Sigmoid colon (tissue), 7 donors: ENCODE measurements around the gene CITED2. TPM values are rescaled to one million over a fixed set of nuclear protein-coding genes. Genes with fewer than 3 reads are reported as not detected.

Source experiments
- DNase-seq: peaks from one replicate; pipeline ENCODE4 v3.0.0-alpha.2; 2019
- H3K27ac ChIP-seq, 4 donors: fragments of 200-600 bp; sonication (generic); one replicate each; pipeline ENCODE4 v1.5.1; 2016 to 2019; ENCODE audit warnings: mild to moderate bottlenecking in 1 of 4
- H3K27me3 ChIP-seq, 3 donors: fragments of 200-600 bp; sonication (generic); one replicate each; pipeline ENCODE4 v1.5.1; 2019; ENCODE audit warnings: mild to moderate bottlenecking in 1 of 3
- H3K36me3 ChIP-seq, 4 donors: fragments of 200-600 bp; sonication (generic); one replicate each; pipeline ENCODE4 v1.5.1; 2016 to 2019
- H3K4me1 ChIP-seq, 4 donors: fragments of 200-600 bp; sonication (generic); one replicate each; pipeline ENCODE4 v1.5.1; 2017 to 2019
- H3K4me3 ChIP-seq, 4 donors: fragments of 200-600 bp; sonication (generic); one replicate each; pipeline ENCODE4 v1.5.1; 2017 to 2019; ENCODE audit warnings: mild to moderate bottlenecking in 2 of 4, moderate library complexity in 1 of 4
- H3K9me3 ChIP-seq, 4 donors: fragments of 200-600 bp in 3 of 4; sonication (generic) in 3 of 4; one replicate each; pipeline versions ENCODE4 v1.5.1 to v1.6.1; 2013 to 2019
- CTCF ChIP-seq, 4 experiments: fragments of 450-650 bp in 3 of 4; fragments of 200-600 bp in 1 of 4; IDR thresholded peaks; one replicate each; pipeline ENCODE4 v1.5.1; 2016 to 2019; ENCODE audit warnings: antibody characterized with exemption in 4 of 4, mild to moderate bottlenecking in 3 of 4, moderate library complexity in 2 of 4
- EP300 ChIP-seq, 4 donors: sonication (generic); formaldehyde crosslinking; IDR thresholded peaks; one replicate each; pipeline ENCODE4 v1.6.1; 2017; ENCODE audit warnings: antibody characterized with exemption in 4 of 4
- POLR2A ChIP-seq, 2 donors: fragments of 450-650 bp; IDR thresholded peaks; one replicate each; pipeline ENCODE4 v1.6.1; 2016; ENCODE audit warnings: antibody characterized with exemption in 2 of 2, mild to moderate bottlenecking in 2 of 2, moderate library complexity in 2 of 2
- POLR2AphosphoS5 ChIP-seq, 4 donors: sonication (generic); formaldehyde crosslinking; IDR thresholded peaks; one replicate each; pipeline ENCODE4 v1.6.1; 2017; ENCODE audit warnings: antibody characterized with exemption in 4 of 4
- WGBS, 2 donors: extraction: QIAGEN DNeasy Blood & Tissue Kit; methylation state at CpG; one replicate each; pipeline ENCODE4 v1.1.7; 2013; 5-methylcytosine and 5-hydroxymethylcytosine counted together
- intact Hi-C: fragments of 100-400 bp; cut with DNase I; formaldehyde crosslinking; loops from one replicate; pipeline ENCODE4 v1.15.1; 2023
- polyA plus RNA-seq, 3 donors: library from polyadenylated mRNA; stranded (reverse); fragments of 200-250 nt; gene quantifications; one replicate each; pipeline ENCODE4 v1.2.3, GENCODE V29; 2013
- total RNA-seq, 4 donors: library from RNA; depleted of rRNA; stranded (reverse); fragments of >200 nt; gene quantifications; one replicate each; pipeline ENCODE4 v1.1.0, GENCODE V29; 2016
- donor health status: healthy with polysubstance abuse.
- donor health status: Bipolar disorder and iron deficiency.
- donor health status: healthy.

CITED2 gene
- total and polyA plus RNA-seq, 7 donors, result 26.4 to 182 (median 71.7) TPM

- Histone ChIP-seq H3K4me1 (no peaks in the 10 kb centered on the region), H3K4me3 (no peak overlapping the region), H3K27me3 (no peaks in the 10 kb centered on the region), H3K27ac (no peak overlapping the region), H3K9me3 (no peaks in the 10 kb centered on the region), H3K36me3 (no peaks in the 10 kb centered on the region)
- 24 to 72% methylated on average over 2 of the region's 2 CpGs for WGBS, 2 donors
- DNase-seq, result no peak
- TF ChIP-seq POLR2A (IDR thresholded peaks at IDR 0.05) (no peak), CTCF (IDR thresholded peaks at IDR 0.05) (no peak), EP300 (IDR thresholded peaks at IDR 0.05) (no peak), POLR2AphosphoS5 (IDR thresholded peaks at IDR 0.05) (no peak)
- intact Hi-C loops, result no loop called here
Measured at GRCh38 chr6:139388384-139388783, 13.9 kb upstream of the CITED2 start.

- intact Hi-C loops, result no loop called here
- H3K27ac ChIP-seq, result no peak overlapping the region
- TF ChIP-seq POLR2AphosphoS5 (IDR thresholded peaks at IDR 0.05), result no peak
- TF ChIP-seq CTCF (IDR thresholded peaks at IDR 0.05), result no peak
- no peak for TF ChIP-seq POLR2A (IDR thresholded peaks at IDR 0.05)
- TF ChIP-seq EP300 (IDR thresholded peaks at IDR 0.05), result no peak
- H3K4me3 ChIP-seq, result no peak overlapping the region
- no peaks in the 10 kb centered on the region for H3K4me1 ChIP-seq
- H3K36me3 ChIP-seq, result no peaks in the 10 kb centered on the region
- 77 to 81% methylated on average over 3 of the region's 3 CpGs for WGBS, 2 donors
- H3K9me3 ChIP-seq, result no peaks in the 10 kb centered on the region
- DNase-seq, result no peak
- H3K27me3 ChIP-seq, result no peaks in the 10 kb centered on the region
Measured at GRCh38 chr6:139386404-139386803, 12.0 kb upstream of the CITED2 start.

GRCh38 chr6:139381216-139381865 is 6.9 kb upstream of the CITED2 start:
- intact Hi-C loops, result no loop called here
- Histone ChIP-seq H3K9me3 (no peaks in the 10 kb centered on the region), H3K4me1 (peaks cover 0 to 8% (median 7%) of the 10 kb centered on the region in 4 donors), H3K36me3 (no peaks in the 10 kb centered on the region), H3K27me3 (no peaks in the 10 kb centered on the region), H3K27ac (peak overlapping the region in 1 of 4 donors; percentile 3), H3K4me3 (no peak overlapping the region)
- TF ChIP-seq EP300 (IDR thresholded peaks at IDR 0.05) (no peak), POLR2A (IDR thresholded peaks at IDR 0.05) (no peak), CTCF (IDR thresholded peaks at IDR 0.05) (no peak), POLR2AphosphoS5 (IDR thresholded peaks at IDR 0.05) (no peak)
- no peak for DNase-seq
- 79 to 84% methylated on average over 6 of the region's 6 CpGs for WGBS, 2 donors

GRCh38 chr6:139380611-139381010 is 6.2 kb upstream of the CITED2 start:
- intact Hi-C loops, result no loop called here
- WGBS, 2 donors, result 83 to 95% methylated on average over 2 of the region's 2 CpGs
- peak overlapping the region in 1 of 4 donors; percentile 3 for H3K27ac ChIP-seq

More at GRCh38 chr6:139380611-139381010, 6.2 kb upstream of the CITED2 start:
- no peak for DNase-seq
- H3K4me1 ChIP-seq, result peaks cover 0 to 12% (median 10%) of the 10 kb centered on the region in 4 donors
- no peak overlapping the region for H3K4me3 ChIP-seq
- H3K27me3 ChIP-seq, result no peaks in the 10 kb centered on the region
- H3K9me3 ChIP-seq, result no peaks in the 10 kb centered on the region
- no peaks in the 10 kb centered on the region for H3K36me3 ChIP-seq
- TF ChIP-seq CTCF (IDR thresholded peaks at IDR 0.05) (no peak), EP300 (IDR thresholded peaks at IDR 0.05) (no peak), POLR2A (IDR thresholded peaks at IDR 0.05) (no peak), POLR2AphosphoS5 (IDR thresholded peaks at IDR 0.05) (no peak)
